Epidermal melanocyte (primary cell): ENCODE results near the gene UGT1A10.
"Not testable (repeated sequence)": the region's sequence is repeated elsewhere in the genome, so short reads cannot be mapped to it uniquely, and the experiment has no call there.

Experiments
- DNase-seq: peaks from one replicate; pipeline ENCODE4 v3.0.0; 2011; ENCODE audit warnings: low spot score; ENCODE audit not compliant: insufficient read length

Gene UGT1A10

GRCh38 chr2:233655943-233656342, 19.7 kb downstream of the UGT1A10 start:
- not testable (repeated sequence) for DNase-seq

DNA sequence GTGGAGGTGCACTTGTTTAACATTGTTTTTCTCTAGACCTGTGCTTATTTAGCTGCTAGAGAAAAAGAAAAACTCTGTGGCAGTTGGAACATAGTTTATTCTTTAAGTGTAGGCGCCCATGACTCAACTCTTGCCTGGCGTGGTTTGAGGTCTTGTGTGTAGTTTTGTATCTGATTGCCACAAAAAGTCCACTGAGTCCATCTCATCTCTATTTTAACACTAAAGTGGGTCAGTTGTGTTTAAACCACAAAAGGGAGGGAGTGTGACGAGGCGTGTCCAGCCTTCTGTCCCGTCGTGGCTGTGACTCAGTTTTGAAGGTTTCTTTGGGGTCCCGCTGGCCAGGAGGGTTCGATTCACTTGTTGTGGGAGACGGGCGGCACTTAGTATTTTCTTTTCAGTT, 20.2 kb downstream of the UGT1A10 start:
- no peak for DNase-seq

GRCh38 chr2:233658610-233659009, 22.4 kb downstream of the UGT1A10 start:
- DNase-seq = no peak

GRCh38 chr2:233663911-233664310, 27.7 kb downstream of the UGT1A10 start:
- DNase-seq = no peak

- DNase-seq = no peak
Measured at GRCh38 chr2:233668605-233669260, 32.5 kb downstream of the UGT1A10 start.

- no peak for DNase-seq
Measured at GRCh38 chr2:233671290-233672161, 35.3 kb downstream of the UGT1A10 start, which contains the start of gene UGT1A9. UGT1A9 (plus strand) TSS chr2:233671898; CDS start chr2:233671935, 37 bp downstream.

DNA sequence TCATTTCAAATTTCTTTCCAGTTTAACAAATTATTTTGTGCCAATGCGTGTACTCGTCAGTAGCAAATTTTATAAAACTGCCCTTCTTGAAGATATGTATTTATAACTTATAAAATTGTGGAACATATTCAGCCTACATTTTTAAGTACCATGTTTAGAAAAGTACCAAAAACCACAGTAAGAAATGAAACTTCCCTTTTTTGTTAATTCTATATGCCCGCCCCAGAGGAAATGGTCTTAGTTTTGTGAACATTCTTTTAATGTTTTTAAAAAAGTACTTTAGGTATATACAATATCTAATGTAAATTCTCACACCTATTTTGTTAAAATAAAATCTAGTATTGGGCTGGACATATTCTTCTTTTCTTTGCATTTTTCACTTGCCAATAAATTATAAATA, 36.6 kb downstream of the UGT1A10 start:
- DNase-seq = no peak

DNA sequence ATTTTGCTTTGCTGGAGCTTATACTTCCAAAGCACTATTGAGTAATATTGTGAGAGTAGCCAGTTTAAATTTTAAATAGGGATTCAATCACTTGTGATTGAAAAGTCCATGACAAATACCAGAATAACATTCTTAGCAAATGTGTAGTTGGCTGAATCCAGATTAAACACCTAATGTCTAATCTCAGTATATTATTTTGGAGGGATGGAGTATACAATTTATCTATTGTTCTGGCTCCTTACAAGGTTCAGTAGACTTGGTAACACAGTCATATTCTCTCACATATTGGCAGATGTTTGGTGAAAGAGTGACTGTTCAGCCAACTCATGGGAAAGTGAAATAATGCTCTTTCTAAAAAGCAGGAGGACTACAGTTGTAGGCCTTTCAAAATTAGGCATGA, 37.6 kb downstream of the UGT1A10 start:
- no peak for DNase-seq

- DNase-seq = no peak
Measured at GRCh38 chr2:233674314-233674713, 38.1 kb downstream of the UGT1A10 start.

DNA sequence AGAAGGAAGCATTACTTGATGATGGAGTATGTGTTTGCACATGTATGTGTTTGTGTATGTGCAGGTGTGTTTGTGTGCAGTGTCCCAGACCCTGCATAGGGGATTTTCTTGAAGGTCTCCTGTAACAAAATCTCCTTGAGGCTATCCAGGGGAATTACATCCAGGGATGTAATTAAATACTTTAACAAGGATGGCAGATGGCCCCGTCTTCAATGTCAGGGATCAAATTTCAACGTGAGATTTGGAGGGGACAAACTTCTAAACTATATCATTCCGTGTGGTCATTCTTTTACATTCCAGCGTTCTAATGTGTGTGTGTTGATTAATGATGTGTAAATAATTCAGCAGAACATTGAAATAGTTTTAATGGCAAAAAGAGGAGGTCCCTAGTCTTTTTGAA, 38.7 kb downstream of the UGT1A10 start:
- DNase-seq = no peak

DNA sequence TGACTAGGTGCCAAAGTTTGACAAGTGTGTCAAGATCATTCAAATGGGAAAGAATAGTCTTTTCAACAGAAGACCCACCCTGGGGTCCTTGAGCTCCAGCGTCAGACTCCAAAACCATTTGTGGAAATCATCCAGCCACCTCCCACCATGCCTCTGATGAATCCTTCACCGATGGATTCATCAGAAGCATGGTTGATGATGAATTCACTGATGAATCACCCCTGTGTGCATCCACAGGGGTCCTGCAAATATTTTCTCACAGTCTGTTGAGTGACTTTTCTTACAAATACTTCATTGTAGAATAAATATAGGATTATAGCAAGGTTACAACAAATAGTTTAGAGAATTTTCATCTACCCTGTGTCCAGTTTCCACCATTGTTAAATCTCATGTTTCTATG, 39.8 kb downstream of the UGT1A10 start:
- no peak for DNase-seq

DNA sequence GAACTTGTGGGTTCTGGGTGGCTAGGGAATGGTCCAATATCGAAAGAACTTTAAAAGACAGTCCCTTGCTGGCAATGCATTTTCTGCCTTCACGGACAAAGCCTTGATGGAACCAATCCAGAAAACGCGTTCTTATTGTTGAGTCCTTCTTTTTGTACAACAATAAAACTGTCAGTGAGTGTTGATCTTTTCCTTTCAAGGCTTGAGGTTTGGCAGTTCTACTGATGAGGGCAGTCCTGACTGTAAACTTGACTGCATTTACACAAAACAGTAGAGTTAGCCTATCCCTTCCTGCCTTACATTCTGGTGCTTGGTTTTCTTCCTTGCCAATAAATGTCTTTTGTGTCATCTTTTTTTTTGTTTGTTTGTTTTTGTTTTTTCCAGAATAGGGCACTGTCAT, 42.9 kb downstream of the UGT1A10 start:
- no peak for DNase-seq

DNA sequence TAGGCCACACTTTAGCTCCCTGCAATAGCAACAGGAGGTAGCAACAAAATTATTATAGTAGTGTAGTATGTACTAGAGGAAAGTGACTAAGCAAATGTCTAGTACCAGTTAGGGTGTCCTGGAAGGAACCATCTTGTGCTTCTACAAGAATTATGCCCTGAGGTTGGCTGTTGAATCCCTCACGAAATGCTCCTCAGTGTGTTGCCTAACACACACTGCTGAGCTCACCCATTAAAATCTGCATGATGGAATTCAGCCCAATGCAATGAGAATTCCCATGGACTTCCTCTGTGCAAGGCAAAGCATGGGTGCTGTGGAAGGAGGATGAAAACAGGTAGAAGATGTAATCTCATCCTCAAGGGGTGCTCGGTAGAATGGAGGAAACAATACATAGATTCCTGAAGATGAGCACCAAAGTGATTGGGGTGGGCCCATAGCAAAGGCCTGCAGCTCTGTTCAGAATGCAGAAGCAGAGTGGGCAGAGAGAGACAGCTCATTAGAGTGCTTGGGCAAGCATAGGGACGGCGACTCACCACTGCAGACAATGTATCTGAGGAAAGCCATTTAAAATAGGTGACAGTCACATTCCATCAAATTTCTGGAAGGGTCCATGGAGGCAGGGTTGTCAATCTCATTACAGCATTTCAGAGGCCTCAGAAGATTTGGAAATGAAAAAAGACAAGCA, 44.3 kb downstream of the UGT1A10 start:
- no peak for DNase-seq

- no peak for DNase-seq
Measured at GRCh38 chr2:233681521-233682099, 45.4 kb downstream of the UGT1A10 start, which contains the start of gene UGT1A7. UGT1A7 (plus strand) TSS chr2:233681901; CDS start chr2:233681938, 37 bp downstream.

DNA sequence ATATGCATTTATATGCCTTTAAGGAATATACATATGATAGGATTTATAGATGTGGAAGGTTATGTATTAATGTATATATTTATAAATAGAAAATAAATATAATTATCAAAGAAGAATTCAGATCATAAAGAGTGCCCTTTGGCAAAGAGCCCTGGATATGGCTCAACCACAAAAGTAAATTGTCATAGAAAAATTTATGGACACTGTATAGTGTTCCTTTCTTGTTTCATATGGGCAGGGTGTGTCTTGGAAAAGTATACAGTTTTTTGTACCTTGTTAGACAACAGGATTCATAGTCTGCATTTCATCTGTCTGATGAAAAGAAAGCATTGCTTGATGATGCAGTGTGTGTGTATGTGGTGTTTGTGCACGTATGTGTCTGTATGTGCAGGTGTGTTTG, 48.4 kb downstream of the UGT1A10 start:
- DNase-seq = no peak

DNA sequence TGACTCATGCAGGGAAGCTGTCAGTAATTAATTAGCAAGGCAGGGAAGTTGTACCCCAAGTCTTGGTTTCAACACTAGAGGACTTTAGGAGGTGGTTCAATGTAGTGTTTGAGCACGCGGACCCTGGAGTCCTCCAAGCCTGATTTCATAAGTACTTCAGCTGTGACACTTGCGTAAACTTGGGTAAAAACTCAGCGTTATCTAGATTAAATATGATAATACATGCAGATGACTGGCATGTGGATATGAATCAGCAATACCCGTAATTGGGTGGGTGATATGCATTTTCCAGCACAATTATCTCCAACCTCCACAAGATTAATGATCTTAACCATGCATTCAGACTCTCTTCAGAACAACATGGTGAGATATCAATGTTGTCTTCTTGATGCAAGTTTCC, 50.7 kb downstream of the UGT1A10 start:
- no peak for DNase-seq

DNA sequence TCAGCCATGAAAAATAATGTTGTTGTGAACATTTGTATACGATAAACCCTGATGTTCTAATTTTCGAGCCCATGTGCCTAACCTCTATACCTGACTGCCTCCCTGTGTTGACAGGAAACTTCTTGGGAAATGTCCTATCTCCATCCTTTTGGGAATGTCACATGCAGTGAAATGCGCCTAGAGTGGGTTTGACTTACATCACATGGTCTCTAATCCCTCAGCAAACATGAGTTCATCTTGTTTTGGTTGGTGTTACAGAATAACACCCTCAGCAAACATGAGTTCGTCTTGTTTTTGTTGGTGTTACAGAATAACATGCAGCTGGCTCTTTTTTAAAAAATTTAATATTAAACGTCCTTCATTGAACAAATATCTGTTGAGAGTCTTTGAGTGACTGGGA, 52.1 kb downstream of the UGT1A10 start:
- DNase-seq = no peak

- no peak for DNase-seq
Measured at GRCh38 chr2:233689031-233689430, 52.8 kb downstream of the UGT1A10 start.

GRCh38 chr2:233689501-233689900, 53.3 kb downstream of the UGT1A10 start:
- DNase-seq = no peak

- DNase-seq = no peak
Measured at GRCh38 chr2:233690444-233690843, 54.2 kb downstream of the UGT1A10 start.
